GM12864 (cell line): ENCODE data around the gene LAMA2.

Experiments used
- DNase-seq: peaks from one replicate; pipeline ENCODE4 v3.0.0-alpha.2; 2011; ENCODE audit warnings: low read depth
- H3K4me3 ChIP-seq: 2 replicates; pipeline ENCODE4 v1.5.1; 2011; ENCODE audit warnings: mild to moderate bottlenecking, low read depth, low read length, control low read depth
- CTCF ChIP-seq: IDR thresholded peaks from 2 replicates; pipeline ENCODE4 v1.5.1; 2011; ENCODE audit warnings: low read depth, mild to moderate bottlenecking, moderate library complexity, low read length, control low read depth, inconsistent platforms; ENCODE audit errors: missing control alignments

LAMA2 gene

DNA sequence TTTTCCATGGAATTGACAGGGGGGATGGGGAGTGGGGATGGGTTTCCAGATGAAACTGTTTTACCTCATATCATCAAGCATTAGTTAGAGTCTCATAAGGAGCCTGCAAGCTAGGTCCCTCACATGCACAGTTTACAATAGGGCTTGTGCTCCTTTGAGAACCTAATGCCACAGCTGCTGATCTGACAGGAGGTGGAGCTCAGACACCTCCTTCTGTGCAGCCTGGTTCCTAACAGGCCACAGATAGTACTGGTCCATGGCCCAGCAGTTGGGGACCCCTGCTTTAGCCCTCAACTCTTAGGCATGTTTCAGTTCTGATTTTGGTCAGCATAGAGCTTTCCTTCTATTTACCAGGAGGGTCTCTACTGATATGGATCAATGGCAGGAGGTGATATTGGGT lies 251.6 kb downstream of the LAMA2 start:
- H3K4me3 ChIP-seq: no peak overlapping the region
- no peak for TF ChIP-seq CTCF
- DNase-seq: no peak

- H3K4me3 ChIP-seq: no peak overlapping the region
- TF ChIP-seq CTCF: no peak
- DNase-seq: no peak
Measured at GRCh38 chr6:129135451-129135850, 252.5 kb downstream of the LAMA2 start.

- TF ChIP-seq CTCF: no peak
Measured at GRCh38 chr6:129136751-129137150, 253.8 kb downstream of the LAMA2 start.

GRCh38 chr6:129138739-129139405 lies 255.9 kb downstream of the LAMA2 start:
- no peak overlapping the region for H3K4me3 ChIP-seq
- TF ChIP-seq CTCF: no peak
- DNase-seq: no peak

More at GRCh38 chr6:129136751-129137150, 253.8 kb downstream of the LAMA2 start:
- no peak for DNase-seq
- H3K4me3 ChIP-seq: no peak overlapping the region

GRCh38 chr6:129140526-129140925 lies 257.6 kb downstream of the LAMA2 start:
- H3K4me3 ChIP-seq: no peak overlapping the region
- no peak for DNase-seq
- TF ChIP-seq CTCF: no peak

GRCh38 chr6:129141499-129141898 lies 258.6 kb downstream of the LAMA2 start:
- no peak overlapping the region for H3K4me3 ChIP-seq
- no peak for TF ChIP-seq CTCF
- no peak for DNase-seq

GRCh38 chr6:129146902-129147301 lies 264.0 kb downstream of the LAMA2 start:
- DNase-seq: no peak
- H3K4me3 ChIP-seq: no peak overlapping the region
- no peak for TF ChIP-seq CTCF
